Adrenal gland (tissue), 12 donors: ENCODE results near the gene PNKP. TPM values are rescaled to one million over a fixed set of nuclear protein-coding genes. Genes with fewer than 3 reads are reported as not detected.

ENCODE experiments used
- DNase-seq, 7 donors: peaks; one replicate each; pipeline ENCODE4 v3.0.0-alpha.2; 2019 to 2020
- H3K27ac ChIP-seq, 5 donors: fragments of 200-600 bp; sonication (generic) in 4 of 5; 1 replicate in 3 of 5; 2 replicates in 2 of 5; pipeline versions ENCODE4 v1.5.1 to v1.8.0; 2016 to 2020; ENCODE audit warnings: mild to moderate bottlenecking in 1 of 5
- H3K27me3 ChIP-seq: fragments of 200-600 bp; 2 replicates; pipeline ENCODE4 v1.8.0; 2021
- H3K36me3 ChIP-seq, 2 donors: fragments of 200-600 bp; replicated peaks in 1 of 2; 1 replicate in 1 of 2; 2 replicates in 1 of 2; pipeline versions ENCODE4 v1.5.1 to v1.8.0; 2018 to 2022
- H3K4me1 ChIP-seq, 2 donors: fragments of 200-600 bp; replicated peaks in 1 of 2; 1 replicate in 1 of 2; 2 replicates in 1 of 2; pipeline versions ENCODE4 v1.5.1 to v1.8.0; 2018 to 2021
- H3K4me3 ChIP-seq, 4 donors: fragments of 200-600 bp; sonication (generic) in 3 of 4; one replicate each; pipeline ENCODE4 v1.5.1; 2016 to 2018
- H3K9me3 ChIP-seq, 3 donors: fragments of 200-600 bp; sonication (generic) in 1 of 3; replicated peaks in 1 of 3; 1 replicate in 2 of 3; 2 replicates in 1 of 3; pipeline versions ENCODE4 v1.5.1 to v1.8.0; 2016 to 2021
- POLR2A ChIP-seq, 2 donors: fragments of 450-650 bp; IDR thresholded peaks; one replicate each; pipeline ENCODE4 v1.6.1; 2017; ENCODE audit warnings: antibody characterized with exemption in 2 of 2, mild to moderate bottlenecking in 2 of 2, moderate library complexity in 1 of 2
- WGBS, 4 donors: extraction: QIAGEN DNeasy Blood & Tissue Kit in 2 of 4; methylation state at CpG; one replicate each; pipeline versions ENCODE4 v1.1.5 to v1.1.7; 2013 to 2017; 5-methylcytosine and 5-hydroxymethylcytosine counted together
- intact Hi-C, 2 donors: fragments of 100-400 bp; cut with DNase I; formaldehyde crosslinking; loops; one replicate each; pipeline versions ENCODE4 v1.14.1 to v1.15.0; 2022 to 2023
- polyA plus RNA-seq, 3 donors: library from polyadenylated mRNA; stranded (reverse); fragments of 200-250 nt in 2 of 3; fragments of 350-450 nt in 1 of 3; fragmentation: Illumina TruSeq in 1 of 3; extraction: RNeasy Lipid Tissue Mini Kit (QIAGEN cat#74804) in 1 of 3; gene quantifications; one replicate each; pipeline ENCODE4 v1.2.3, GENCODE V29; 2013 to 2014
- total RNA-seq, 9 donors: library from RNA; depleted of rRNA in 4 of 9; stranded (reverse); fragments of >200 nt in 4 of 9; fragments of 120-200 nt in 1 of 9; fragmentation: NEBNext Ultra II Directional in 1 of 9; extraction: Animal tissue kit (Norgen Biotek cat#: 25700) in 1 of 9; gene quantifications; one replicate each; pipeline versions ENCODE4 v1.1.0 to v1.2.4, GENCODE V29; 2013 to 2023
- TF ChIP-seq, protein P1 (sequence below), 6 experiments: fragments of 450-650 bp in 4 of 6; fragments of 200-600 bp in 2 of 6; sonication (generic) in 1 of 6; IDR thresholded peaks; 1 replicate in 5 of 6; 2 replicates in 1 of 6; pipeline versions ENCODE4 v1.5.1 to v1.8.0; 2016 to 2021; ENCODE audit warnings: antibody characterized with exemption in 6 of 6, mild to moderate bottlenecking in 2 of 6, moderate library complexity in 1 of 6
- donor health status: healthy with polysubstance abuse.
- donor health status: Bipolar disorder and iron deficiency.
- donor health status: DM: yes; HTN: yes; CAD: no.
- donor health status: DM: no; HTN: no; CAD: no.
- donor health status: DM: no; HTN: no; CAD: no.
- donor health status: DM: yes; HTN: yes; CAD: no.

Gene PNKP
- total and polyA plus RNA-seq, 12 donors: 40.7 to 344 (median 100) TPM

DNA sequence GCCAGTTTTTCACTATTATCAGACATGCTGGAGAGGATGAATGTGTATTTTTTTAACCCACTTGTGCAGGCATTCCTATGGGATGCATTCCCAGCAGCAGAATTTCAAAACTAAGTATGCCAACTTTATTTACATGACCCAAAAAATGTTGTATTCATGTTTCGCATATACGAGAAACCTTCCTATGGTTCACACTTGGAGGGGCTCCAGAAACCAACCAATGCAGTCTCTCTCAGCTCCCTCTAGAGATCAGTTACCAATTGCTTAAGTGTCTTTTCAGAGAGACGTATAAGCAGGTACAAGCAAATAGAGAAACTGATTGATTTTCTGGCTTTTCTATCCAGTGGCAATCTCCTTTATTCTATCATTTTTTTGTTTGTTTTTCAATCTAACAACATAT is 22.0 kb downstream of the PNKP start:
- intact Hi-C loops: no loop called here
- TF ChIP-seq POLR2A (IDR thresholded peaks at IDR 0.05): no peak
- TF ChIP-seq, protein P1, sequence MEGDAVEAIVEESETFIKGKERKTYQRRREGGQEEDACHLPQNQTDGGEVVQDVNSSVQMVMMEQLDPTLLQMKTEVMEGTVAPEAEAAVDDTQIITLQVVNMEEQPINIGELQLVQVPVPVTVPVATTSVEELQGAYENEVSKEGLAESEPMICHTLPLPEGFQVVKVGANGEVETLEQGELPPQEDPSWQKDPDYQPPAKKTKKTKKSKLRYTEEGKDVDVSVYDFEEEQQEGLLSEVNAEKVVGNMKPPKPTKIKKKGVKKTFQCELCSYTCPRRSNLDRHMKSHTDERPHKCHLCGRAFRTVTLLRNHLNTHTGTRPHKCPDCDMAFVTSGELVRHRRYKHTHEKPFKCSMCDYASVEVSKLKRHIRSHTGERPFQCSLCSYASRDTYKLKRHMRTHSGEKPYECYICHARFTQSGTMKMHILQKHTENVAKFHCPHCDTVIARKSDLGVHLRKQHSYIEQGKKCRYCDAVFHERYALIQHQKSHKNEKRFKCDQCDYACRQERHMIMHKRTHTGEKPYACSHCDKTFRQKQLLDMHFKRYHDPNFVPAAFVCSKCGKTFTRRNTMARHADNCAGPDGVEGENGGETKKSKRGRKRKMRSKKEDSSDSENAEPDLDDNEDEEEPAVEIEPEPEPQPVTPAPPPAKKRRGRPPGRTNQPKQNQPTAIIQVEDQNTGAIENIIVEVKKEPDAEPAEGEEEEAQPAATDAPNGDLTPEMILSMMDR (IDR thresholded peaks at IDR 0.05): no peak
- Histone ChIP-seq H3K36me3 (no peaks in the 10 kb centered on the region), H3K4me3 (no peak overlapping the region), H3K27ac (no peak overlapping the region), H3K9me3 (no peaks in the 10 kb centered on the region), H3K4me1 (no peaks in the 10 kb centered on the region), H3K27me3 (no peaks in the 10 kb centered on the region)
- no peak for DNase-seq
- WGBS, 4 donors: 44 to 54% (median 49%) methylated on average over 3 of the region's 3 CpGs

DNA sequence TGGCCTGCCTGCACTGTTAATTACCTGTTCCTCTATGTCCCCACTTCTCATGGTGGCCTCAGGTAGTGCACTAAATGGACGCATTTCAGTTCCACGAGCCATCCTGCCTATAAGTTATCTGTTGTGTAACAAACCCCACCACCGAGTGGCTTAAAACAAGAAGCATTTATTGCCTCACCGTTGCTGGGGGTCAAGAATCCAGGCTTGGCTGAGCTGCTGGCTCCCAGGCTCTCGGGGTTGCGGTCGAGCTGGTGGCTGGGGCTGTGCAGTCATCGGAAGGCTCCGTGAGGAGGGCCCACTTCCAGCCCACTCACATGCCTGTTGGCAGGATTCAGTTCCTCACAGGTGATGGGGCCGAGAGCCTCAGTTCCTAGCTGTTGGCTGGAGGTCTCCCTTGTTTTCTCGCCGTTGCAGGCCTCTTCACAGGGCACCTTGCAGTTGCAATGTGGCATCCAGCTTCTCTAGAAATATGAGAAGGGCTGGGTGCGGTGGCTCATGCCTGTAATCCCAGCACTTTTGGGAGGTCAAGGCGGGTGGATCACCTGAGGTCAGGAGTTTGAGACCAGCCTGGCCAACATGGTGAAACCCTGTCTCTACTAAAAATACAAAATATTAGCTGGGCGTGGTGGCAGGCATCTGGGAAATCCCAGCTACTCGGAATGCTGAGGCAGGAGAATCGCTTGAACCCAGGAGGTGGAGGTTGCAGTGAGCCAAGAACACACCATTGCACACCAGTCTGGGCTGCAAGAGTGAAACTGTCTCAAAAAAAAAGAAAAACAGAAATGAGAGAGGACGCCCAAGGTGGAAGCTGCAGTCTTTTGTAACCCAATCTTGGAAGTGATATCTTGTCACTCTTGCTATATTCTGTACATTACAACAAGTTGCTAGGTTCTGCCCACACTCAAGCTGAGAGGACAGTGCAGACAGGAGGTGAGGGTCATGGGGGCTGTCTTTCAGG is 23.0 kb downstream of the PNKP start:
- no peaks in the 10 kb centered on the region for H3K9me3 ChIP-seq
- intact Hi-C loops: no loop called here
- no peaks in the 10 kb centered on the region for H3K27me3 ChIP-seq
- H3K4me1 ChIP-seq: no peaks in the 10 kb centered on the region
- DNase-seq: no peak
- no peak overlapping the region for H3K27ac ChIP-seq
- H3K4me3 ChIP-seq: no peak overlapping the region
- TF ChIP-seq POLR2A (IDR thresholded peaks at IDR 0.05): no peak
- TF ChIP-seq, protein P1 (IDR thresholded peaks at IDR 0.05): no peak
- WGBS, 4 donors: 74 to 84% (median 78%) methylated on average over 11 to 18 of the region's 18 CpGs
- peaks cover 0 to 4% of the 10 kb centered on the region in 2 donors for H3K36me3 ChIP-seq

DNA sequence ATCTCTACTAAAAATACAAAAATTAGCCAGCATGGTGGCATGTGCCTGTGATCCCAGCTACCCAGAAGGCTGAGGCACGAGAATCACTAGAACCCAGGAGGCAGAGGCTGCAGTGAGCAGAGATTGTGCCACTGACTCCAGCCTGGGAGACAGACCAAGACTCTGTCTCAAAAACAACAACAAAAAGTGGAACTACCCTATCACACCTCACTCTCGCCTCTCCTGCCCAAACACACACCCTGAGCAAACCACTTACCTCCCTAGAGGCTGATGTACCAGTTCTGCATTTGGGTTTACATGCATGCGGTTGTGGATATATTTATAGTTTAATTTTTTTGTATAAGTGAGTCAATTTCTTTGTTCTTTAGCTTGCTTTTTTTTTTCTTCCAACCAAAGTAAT is 24.1 kb downstream of the PNKP start:
- DNase-seq: no peak
- no peak overlapping the region for H3K4me3 ChIP-seq
- intact Hi-C loops: no loop called here
- peaks cover 0 to 15% of the 10 kb centered on the region in 2 donors for H3K36me3 ChIP-seq
- H3K27me3 ChIP-seq: no peaks in the 10 kb centered on the region
- 77 to 85% (median 82%) methylated on average over 3 of the region's 3 CpGs for WGBS, 4 donors
- no peaks in the 10 kb centered on the region for H3K9me3 ChIP-seq
- no peak for TF ChIP-seq POLR2A (IDR thresholded peaks at IDR 0.05)
- TF ChIP-seq, protein P1 (IDR thresholded peaks at IDR 0.05): no peak
- H3K27ac ChIP-seq: no peak overlapping the region
- H3K4me1 ChIP-seq: no peaks in the 10 kb centered on the region

DNA sequence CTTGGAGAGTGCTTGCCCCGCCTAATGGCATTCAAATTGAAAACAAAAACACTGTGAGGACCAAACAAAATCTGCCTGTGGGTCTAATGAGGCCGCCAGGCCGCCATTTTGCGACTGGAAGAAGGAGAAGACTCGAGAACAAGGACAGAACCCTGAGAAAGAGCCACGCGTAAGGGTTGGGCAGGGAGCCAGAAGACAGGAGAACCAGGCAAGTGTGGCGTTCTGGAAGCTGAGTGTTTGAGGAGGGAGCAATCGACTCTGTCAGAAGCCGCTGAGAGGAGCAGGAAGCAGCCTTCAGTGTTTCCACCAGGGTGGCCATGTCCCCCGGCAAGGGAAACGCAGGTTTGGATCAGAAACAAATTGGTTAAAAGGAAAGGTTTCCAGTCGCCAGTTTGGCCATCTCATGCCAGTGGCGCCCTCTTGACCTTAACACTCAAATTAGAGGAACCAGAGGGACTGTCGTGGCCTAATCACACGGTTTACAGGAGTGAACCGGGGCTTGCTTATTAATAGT is 26.6 kb downstream of the PNKP start:
- Histone ChIP-seq H3K4me3 (no peak overlapping the region), H3K4me1 (no peaks in the 10 kb centered on the region), H3K27ac (no peak overlapping the region), H3K9me3 (no peaks in the 10 kb centered on the region), H3K36me3 (peaks cover 0 to 39% of the 10 kb centered on the region in 2 donors), H3K27me3 (no peaks in the 10 kb centered on the region)
- DNase-seq: no peak
- 86 to 91% (median 88%) methylated on average over 17 of the region's 17 CpGs for WGBS, 4 donors
- no peak for TF ChIP-seq POLR2A (IDR thresholded peaks at IDR 0.05)
- TF ChIP-seq, protein P1 (IDR thresholded peaks at IDR 0.05): no peak
- intact Hi-C loops: no loop called here
